GM23338 (cell line): ENCODE results near the gene KAZN. TPM values are rescaled to one million over a fixed set of nuclear protein-coding genes. Genes with fewer than 3 reads are reported as not detected.

Experiments used
- ATAC-seq: fragments of 200-7000 bp; cut with Tn5 transposase; 3 replicates; pipeline ENCODE4 v1.9.1; 2020
- DNase-seq: peaks from one replicate; pipeline ENCODE4 v3.0.0-alpha.2; 2015; ENCODE audit warnings: low spot score
- H2AFZ ChIP-seq: fragments of 200-600 bp; sonication (generic); 2 replicates; pipeline ENCODE4 v1.8.0; 2016; ENCODE audit warnings: antibody characterized with exemption, mild to moderate bottlenecking, moderate library complexity
- H3F3A ChIP-seq: fragments of 200-600 bp; sonication (generic); replicated peaks from 2 replicates; pipeline ENCODE4 v1.8.0; 2017; ENCODE audit warnings: antibody characterized with exemption, mixed run types, low read depth
- H3K27ac ChIP-seq: fragments of 200-600 bp; sonication (generic); 2 replicates; pipeline ENCODE4 v1.6.1; 2016; ENCODE audit warnings: low read depth
- H3K27me3 ChIP-seq: fragments of 200-600 bp; sonication (generic); 2 replicates; pipeline ENCODE4 v1.8.0; 2016; ENCODE audit warnings: mild to moderate bottlenecking, mixed run types, moderate library complexity; ENCODE audit not compliant: insufficient read depth
- H3K36me3 ChIP-seq: fragments of 200-600 bp; sonication (generic); 2 replicates; pipeline ENCODE4 v1.8.0; 2016; ENCODE audit warnings: mild to moderate bottlenecking; ENCODE audit not compliant: insufficient read depth
- H3K4me1 ChIP-seq: fragments of 200-600 bp; sonication (generic); 2 replicates; pipeline ENCODE4 v1.8.0; 2016; ENCODE audit warnings: mild to moderate bottlenecking, moderate library complexity; ENCODE audit not compliant: insufficient read depth
- H3K4me2 ChIP-seq: fragments of 200-600 bp; sonication (generic); 2 replicates; pipeline ENCODE4 v1.7.1; 2017; ENCODE audit warnings: mixed run types
- H3K4me3 ChIP-seq: fragments of 200-600 bp; sonication (generic); 2 replicates; pipeline ENCODE4 v1.6.1; 2016; ENCODE audit warnings: mixed run types
- H3K79me2 ChIP-seq: fragments of 200-600 bp; sonication (generic); replicated peaks from 2 replicates; pipeline ENCODE4 v1.8.0; 2017; ENCODE audit warnings: mild to moderate bottlenecking; ENCODE audit not compliant: insufficient read depth
- H3K9me2 ChIP-seq: fragments of 200-600 bp; sonication (generic); 2 replicates; pipeline ENCODE4 v1.8.0; 2017; ENCODE audit not compliant: insufficient read depth
- H4K20me1 ChIP-seq: fragments of 200-600 bp; sonication (generic); replicated peaks from 2 replicates; pipeline ENCODE4 v1.8.0; 2017; ENCODE audit warnings: mild to moderate bottlenecking; ENCODE audit not compliant: insufficient read depth
- H3K27ac Mint-ChIP-seq: 2 replicates; pipeline ENCODE4 v1.8.0; 2020; ENCODE audit warnings: inconsistent platforms, mild to moderate bottlenecking, moderate library complexity, mixed read lengths
- H3K27me3 Mint-ChIP-seq: 3 replicates; pipeline ENCODE4 v1.8.0; 2022; ENCODE audit warnings: low read depth, mild to moderate bottlenecking, moderate library complexity, mixed read lengths, inconsistent platforms; ENCODE audit not compliant: insufficient read depth, poor library complexity
- H3K36me3 Mint-ChIP-seq: 3 replicates; pipeline ENCODE4 v1.8.0; 2021; ENCODE audit warnings: low read depth, mild to moderate bottlenecking, inconsistent platforms, moderate library complexity, mixed read lengths
- H3K4me1 Mint-ChIP-seq: 3 replicates; pipeline ENCODE4 v1.8.0; 2020; ENCODE audit warnings: mild to moderate bottlenecking, inconsistent platforms, mixed read lengths
- H3K4me3 Mint-ChIP-seq: 3 replicates; pipeline ENCODE4 v1.8.0; 2021; ENCODE audit warnings: moderate library complexity, mild to moderate bottlenecking, inconsistent platforms, mixed read lengths
- H3K9me3 Mint-ChIP-seq: 3 replicates; pipeline ENCODE4 v1.8.0; 2020; ENCODE audit warnings: moderate library complexity, mild to moderate bottlenecking, inconsistent platforms, mixed read lengths
- ETS1 ChIP-seq: IDR thresholded peaks from 2 replicates; pipeline ENCODE4 v1.6.1; 2016; ENCODE audit warnings: antibody characterized with exemption
- EZH2 ChIP-seq: fragments of 200-600 bp; sonication (generic); IDR thresholded peaks from one replicate; pipeline ENCODE4 v1.8.0; 2017; ENCODE audit warnings: antibody characterized with exemption, mild to moderate bottlenecking, low read depth; ENCODE audit not compliant: unreplicated experiment
- JUNB ChIP-seq: IDR thresholded peaks from one replicate; pipeline ENCODE4 v1.6.1; 2016; ENCODE audit warnings: antibody characterized with exemption; ENCODE audit not compliant: unreplicated experiment
- NANOG ChIP-seq: IDR thresholded peaks from 2 replicates; pipeline ENCODE4 v1.6.1; 2016; ENCODE audit warnings: antibody characterized with exemption, borderline replicate concordance
- POLR2AphosphoS5 ChIP-seq: IDR thresholded peaks from 2 replicates; pipeline ENCODE4 v1.6.1; 2016; ENCODE audit warnings: antibody characterized with exemption, low read depth
- STAT1 ChIP-seq: IDR thresholded peaks from one replicate; pipeline ENCODE4 v1.6.1; 2016; ENCODE audit warnings: antibody characterized with exemption; ENCODE audit not compliant: unreplicated experiment
- ZNF331 ChIP-seq: fragments of 250-450 bp; sonication (Bioruptor Pico); IDR thresholded peaks from 2 replicates; pipeline ENCODE4 v1.5.0; 2020; ENCODE audit warnings: low read depth, mild to moderate bottlenecking, moderate library complexity
- polyA plus RNA-seq: library from polyadenylated mRNA; unstranded; fragments of >200 nt; fragmentation: Nextera tagmentation; extraction: Ambion mirVana; gene quantifications from 2 replicates; pipeline ENCODE4 v1.2.1, GENCODE V29; 2016
- total RNA-seq: library from RNA; depleted of rRNA; stranded (reverse); fragments of >200 nt; shearing (Covaris generic); gene quantifications from 2 replicates; pipeline ENCODE4 v1.2.3, GENCODE V29; 2014
- TF ChIP-seq, protein P1 (sequence below): IDR thresholded peaks from one replicate; pipeline ENCODE4 v1.6.1; 2018; ENCODE audit warnings: antibody characterized with exemption; ENCODE audit not compliant: unreplicated experiment
- TF ChIP-seq, protein P2 (sequence below), 2 experiments: fragments of 200-600 bp in 1 of 2; sonication (generic) in 1 of 2; conservative IDR thresholded peaks; 2 replicates each; pipeline versions ENCODE4 v1.5.1 to v1.6.1; 2016 to 2017; ENCODE audit warnings: antibody characterized with exemption in 2 of 2, low read depth in 2 of 2, mild to moderate bottlenecking in 2 of 2, moderate library complexity in 1 of 2
- TF ChIP-seq, protein P3 (sequence below): fragments of 250-450 bp; sonication (Bioruptor Pico); IDR thresholded peaks from 2 replicates; pipeline ENCODE4 v1.5.0; 2020; ENCODE audit warnings: mild to moderate bottlenecking, moderate library complexity

The KAZN gene
- total and polyA plus RNA-seq, 2 experiments from 2014 or later, result 9.9 to 15.0 TPM

DNA sequence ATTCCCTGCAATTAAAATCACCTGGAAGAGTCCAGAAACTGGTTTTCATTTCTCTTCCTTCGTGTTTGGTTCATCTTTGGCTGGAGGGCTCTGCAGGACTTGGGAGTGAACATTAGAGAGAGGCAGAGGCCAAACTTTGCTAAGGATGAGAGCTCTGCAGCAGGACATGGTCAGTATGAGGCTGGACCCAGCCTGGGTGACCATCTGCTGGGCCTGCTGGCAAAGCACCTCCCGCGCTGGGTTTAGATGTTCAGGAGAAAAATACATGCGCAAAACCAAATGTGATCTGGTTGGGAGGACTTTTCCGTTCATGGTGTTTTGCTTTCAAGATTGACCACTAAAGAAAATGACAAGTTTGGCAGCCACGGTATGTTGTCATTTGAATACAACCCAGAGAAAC lies 15.9 kb downstream of the KAZN start (continued):
- TF ChIP-seq POLR2AphosphoS5 (no peak), ZNF331 (CRISPR knock-in tag) (no peak), STAT1 (no peak), JUNB (no peak), NANOG (no peak), EZH2 (no peak)
- TF ChIP-seq, protein P1, sequence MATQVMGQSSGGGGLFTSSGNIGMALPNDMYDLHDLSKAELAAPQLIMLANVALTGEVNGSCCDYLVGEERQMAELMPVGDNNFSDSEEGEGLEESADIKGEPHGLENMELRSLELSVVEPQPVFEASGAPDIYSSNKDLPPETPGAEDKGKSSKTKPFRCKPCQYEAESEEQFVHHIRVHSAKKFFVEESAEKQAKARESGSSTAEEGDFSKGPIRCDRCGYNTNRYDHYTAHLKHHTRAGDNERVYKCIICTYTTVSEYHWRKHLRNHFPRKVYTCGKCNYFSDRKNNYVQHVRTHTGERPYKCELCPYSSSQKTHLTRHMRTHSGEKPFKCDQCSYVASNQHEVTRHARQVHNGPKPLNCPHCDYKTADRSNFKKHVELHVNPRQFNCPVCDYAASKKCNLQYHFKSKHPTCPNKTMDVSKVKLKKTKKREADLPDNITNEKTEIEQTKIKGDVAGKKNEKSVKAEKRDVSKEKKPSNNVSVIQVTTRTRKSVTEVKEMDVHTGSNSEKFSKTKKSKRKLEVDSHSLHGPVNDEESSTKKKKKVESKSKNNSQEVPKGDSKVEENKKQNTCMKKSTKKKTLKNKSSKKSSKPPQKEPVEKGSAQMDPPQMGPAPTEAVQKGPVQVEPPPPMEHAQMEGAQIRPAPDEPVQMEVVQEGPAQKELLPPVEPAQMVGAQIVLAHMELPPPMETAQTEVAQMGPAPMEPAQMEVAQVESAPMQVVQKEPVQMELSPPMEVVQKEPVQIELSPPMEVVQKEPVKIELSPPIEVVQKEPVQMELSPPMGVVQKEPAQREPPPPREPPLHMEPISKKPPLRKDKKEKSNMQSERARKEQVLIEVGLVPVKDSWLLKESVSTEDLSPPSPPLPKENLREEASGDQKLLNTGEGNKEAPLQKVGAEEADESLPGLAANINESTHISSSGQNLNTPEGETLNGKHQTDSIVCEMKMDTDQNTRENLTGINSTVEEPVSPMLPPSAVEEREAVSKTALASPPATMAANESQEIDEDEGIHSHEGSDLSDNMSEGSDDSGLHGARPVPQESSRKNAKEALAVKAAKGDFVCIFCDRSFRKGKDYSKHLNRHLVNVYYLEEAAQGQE, result no peak
- TF ChIP-seq, protein P2, sequence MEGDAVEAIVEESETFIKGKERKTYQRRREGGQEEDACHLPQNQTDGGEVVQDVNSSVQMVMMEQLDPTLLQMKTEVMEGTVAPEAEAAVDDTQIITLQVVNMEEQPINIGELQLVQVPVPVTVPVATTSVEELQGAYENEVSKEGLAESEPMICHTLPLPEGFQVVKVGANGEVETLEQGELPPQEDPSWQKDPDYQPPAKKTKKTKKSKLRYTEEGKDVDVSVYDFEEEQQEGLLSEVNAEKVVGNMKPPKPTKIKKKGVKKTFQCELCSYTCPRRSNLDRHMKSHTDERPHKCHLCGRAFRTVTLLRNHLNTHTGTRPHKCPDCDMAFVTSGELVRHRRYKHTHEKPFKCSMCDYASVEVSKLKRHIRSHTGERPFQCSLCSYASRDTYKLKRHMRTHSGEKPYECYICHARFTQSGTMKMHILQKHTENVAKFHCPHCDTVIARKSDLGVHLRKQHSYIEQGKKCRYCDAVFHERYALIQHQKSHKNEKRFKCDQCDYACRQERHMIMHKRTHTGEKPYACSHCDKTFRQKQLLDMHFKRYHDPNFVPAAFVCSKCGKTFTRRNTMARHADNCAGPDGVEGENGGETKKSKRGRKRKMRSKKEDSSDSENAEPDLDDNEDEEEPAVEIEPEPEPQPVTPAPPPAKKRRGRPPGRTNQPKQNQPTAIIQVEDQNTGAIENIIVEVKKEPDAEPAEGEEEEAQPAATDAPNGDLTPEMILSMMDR (conservative IDR thresholded peaks at IDR 0.05; ENCODE audit: low read depth in 2 of 2), result no peak

DNA sequence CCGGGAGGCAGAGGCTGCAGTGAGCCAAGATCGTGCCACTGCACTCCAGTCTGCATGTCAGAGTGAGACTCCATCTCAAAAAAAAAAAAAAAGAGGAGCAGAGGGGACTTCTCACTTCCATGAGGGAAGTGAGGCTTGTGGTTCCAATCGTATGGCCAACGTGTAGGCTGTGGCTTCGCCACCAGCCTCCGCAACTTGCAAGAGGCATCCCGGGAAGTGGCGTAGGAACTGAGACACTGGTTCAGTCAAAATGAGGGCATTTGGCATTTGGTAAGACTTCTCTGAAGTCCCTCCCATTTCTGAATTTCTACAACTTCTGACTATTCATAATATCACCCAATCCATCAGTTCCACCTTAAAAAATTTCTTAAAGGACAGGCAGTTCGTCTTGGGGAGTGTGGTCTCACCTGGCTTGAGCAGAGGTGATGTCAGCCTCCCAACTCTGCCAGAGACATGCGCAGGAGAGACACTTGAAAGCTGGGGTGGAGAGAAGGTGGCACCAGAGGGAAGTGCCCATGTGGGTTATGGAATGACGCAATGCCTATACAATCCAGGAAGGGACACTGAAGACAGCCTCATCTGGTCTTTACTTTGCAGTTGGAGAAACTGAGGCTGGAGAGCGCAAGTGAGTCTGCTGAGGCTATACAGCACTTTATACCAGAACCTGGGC lies 17.2 kb downstream of the KAZN start:
- H3K4me3 Mint-ChIP-seq, result no peak overlapping the region
- peaks cover 6% of the 10 kb centered on the region for H3K36me3 Mint-ChIP-seq
- Histone ChIP-seq H3K27ac (no peak overlapping the region), H3K9me2 (no peaks in the 10 kb centered on the region), H3F3A (no peaks in the 10 kb centered on the region), H3K4me3 (no peak overlapping the region), H2AFZ (no peak overlapping the region), H3K79me2 (peaks cover 67% of the 10 kb centered on the region), H3K36me3 (no peaks in the 10 kb centered on the region), H4K20me1 (peaks cover 4% of the 10 kb centered on the region; the same call in 1 of the 2 replicates), H3K27me3 (no peaks in the 10 kb centered on the region), H3K4me1 (no peaks in the 10 kb centered on the region), H3K4me2 (no peak overlapping the region)
- no peak for ATAC-seq
- H3K4me1 Mint-ChIP-seq, result peaks cover 13% of the 10 kb centered on the region; the same call in 2 of the 3 replicates
- peaks cover 6% of the 10 kb centered on the region for H3K27me3 Mint-ChIP-seq
- no peak overlapping the region for H3K27ac Mint-ChIP-seq
- DNase-seq, result no peak
- no peaks in the 10 kb centered on the region for H3K9me3 Mint-ChIP-seq
- no peak for TF ChIP-seq ETS1
- TF ChIP-seq, protein P3, sequence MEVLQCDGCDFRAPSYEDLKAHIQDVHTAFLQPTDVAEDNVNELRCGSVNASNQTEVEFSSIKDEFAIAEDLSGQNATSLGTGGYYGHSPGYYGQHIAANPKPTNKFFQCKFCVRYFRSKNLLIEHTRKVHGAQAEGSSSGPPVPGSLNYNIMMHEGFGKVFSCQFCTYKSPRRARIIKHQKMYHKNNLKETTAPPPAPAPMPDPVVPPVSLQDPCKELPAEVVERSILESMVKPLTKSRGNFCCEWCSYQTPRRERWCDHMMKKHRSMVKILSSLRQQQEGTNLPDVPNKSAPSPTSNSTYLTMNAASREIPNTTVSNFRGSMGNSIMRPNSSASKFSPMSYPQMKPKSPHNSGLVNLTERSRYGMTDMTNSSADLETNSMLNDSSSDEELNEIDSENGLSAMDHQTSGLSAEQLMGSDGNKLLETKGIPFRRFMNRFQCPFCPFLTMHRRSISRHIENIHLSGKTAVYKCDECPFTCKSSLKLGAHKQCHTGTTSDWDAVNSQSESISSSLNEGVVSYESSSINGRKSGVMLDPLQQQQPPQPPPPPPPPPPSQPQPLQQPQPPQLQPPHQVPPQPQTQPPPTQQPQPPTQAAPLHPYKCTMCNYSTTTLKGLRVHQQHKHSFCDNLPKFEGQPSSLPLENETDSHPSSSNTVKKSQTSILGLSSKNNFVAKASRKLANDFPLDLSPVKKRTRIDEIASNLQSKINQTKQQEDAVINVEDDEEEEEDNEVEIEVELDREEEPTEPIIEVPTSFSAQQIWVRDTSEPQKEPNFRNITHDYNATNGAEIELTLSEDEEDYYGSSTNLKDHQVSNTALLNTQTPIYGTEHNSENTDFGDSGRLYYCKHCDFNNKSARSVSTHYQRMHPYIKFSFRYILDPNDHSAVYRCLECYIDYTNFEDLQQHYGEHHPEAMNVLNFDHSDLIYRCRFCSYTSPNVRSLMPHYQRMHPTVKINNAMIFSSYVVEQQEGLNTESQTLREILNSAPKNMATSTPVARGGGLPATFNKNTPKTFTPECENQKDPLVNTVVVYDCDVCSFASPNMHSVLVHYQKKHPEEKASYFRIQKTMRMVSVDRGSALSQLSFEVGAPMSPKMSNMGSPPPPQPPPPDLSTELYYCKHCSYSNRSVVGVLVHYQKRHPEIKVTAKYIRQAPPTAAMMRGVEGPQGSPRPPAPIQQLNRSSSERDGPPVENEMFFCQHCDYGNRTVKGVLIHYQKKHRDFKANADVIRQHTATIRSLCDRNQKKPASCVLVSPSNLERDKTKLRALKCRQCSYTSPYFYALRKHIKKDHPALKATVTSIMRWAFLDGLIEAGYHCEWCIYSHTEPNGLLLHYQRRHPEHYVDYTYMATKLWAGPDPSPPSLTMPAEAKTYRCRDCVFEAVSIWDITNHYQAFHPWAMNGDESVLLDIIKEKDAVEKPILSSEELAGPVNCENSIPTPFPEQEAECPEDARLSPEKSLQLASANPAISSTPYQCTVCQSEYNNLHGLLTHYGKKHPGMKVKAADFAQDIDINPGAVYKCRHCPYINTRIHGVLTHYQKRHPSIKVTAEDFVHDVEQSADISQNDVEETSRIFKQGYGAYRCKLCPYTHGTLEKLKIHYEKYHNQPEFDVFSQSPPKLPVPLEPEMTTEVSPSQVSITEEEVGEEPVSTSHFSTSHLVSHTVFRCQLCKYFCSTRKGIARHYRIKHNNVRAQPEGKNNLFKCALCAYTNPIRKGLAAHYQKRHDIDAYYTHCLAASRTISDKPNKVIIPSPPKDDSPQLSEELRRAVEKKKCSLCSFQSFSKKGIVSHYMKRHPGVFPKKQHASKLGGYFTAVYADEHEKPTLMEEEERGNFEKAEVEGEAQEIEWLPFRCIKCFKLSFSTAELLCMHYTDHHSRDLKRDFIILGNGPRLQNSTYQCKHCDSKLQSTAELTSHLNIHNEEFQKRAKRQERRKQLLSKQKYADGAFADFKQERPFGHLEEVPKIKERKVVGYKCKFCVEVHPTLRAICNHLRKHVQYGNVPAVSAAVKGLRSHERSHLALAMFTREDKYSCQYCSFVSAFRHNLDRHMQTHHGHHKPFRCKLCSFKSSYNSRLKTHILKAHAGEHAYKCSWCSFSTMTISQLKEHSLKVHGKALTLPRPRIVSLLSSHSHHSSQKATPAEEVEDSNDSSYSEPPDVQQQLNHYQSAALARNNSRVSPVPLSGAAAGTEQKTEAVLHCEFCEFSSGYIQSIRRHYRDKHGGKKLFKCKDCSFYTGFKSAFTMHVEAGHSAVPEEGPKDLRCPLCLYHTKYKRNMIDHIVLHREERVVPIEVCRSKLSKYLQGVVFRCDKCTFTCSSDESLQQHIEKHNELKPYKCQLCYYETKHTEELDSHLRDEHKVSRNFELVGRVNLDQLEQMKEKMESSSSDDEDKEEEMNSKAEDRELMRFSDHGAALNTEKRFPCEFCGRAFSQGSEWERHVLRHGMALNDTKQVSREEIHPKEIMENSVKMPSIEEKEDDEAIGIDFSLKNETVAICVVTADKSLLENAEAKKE (CRISPR knock-in tag), result no peak
- no peak for TF ChIP-seq POLR2AphosphoS5
- TF ChIP-seq ZNF331 (CRISPR knock-in tag), result no peak
